ENCODE data around the gene PLAC9.

DNA sequence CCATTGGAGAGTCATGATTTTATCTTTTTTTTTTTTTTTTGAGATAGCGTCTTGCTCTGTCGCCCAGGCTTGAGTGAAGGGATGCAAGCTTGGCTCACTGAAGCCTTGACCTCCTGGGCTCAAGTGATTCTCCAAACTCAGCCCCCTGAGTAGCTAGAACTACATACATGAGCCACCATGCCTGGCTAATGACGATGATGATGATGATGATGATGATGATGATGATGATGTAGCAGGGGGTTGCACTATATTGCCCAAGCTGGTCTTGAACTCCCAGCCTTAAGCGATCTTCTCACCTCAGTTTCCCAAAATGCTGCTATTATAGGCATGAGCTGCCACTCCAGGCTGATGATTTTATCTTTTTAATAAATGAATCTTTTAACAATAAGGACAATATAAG is 13.9 kb upstream of the PLAC9 start:
- TF ChIP-seq, protein P1, sequence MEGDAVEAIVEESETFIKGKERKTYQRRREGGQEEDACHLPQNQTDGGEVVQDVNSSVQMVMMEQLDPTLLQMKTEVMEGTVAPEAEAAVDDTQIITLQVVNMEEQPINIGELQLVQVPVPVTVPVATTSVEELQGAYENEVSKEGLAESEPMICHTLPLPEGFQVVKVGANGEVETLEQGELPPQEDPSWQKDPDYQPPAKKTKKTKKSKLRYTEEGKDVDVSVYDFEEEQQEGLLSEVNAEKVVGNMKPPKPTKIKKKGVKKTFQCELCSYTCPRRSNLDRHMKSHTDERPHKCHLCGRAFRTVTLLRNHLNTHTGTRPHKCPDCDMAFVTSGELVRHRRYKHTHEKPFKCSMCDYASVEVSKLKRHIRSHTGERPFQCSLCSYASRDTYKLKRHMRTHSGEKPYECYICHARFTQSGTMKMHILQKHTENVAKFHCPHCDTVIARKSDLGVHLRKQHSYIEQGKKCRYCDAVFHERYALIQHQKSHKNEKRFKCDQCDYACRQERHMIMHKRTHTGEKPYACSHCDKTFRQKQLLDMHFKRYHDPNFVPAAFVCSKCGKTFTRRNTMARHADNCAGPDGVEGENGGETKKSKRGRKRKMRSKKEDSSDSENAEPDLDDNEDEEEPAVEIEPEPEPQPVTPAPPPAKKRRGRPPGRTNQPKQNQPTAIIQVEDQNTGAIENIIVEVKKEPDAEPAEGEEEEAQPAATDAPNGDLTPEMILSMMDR (IDR thresholded peaks at IDR 0.05): no peak
- TF ChIP-seq POLR2A (IDR thresholded peaks at IDR 0.05): no peak

Data from testis (tissue), 2 donors.